Astrocyte of the cerebellum (primary cell): ENCODE measurements around the gene GABRA5.

Experiments
- DNase-seq: peaks from one replicate; pipeline ENCODE4 v3.0.0-alpha.2; 2011; ENCODE audit warnings: low read depth
- H3K4me3 ChIP-seq: 2 replicates; pipeline ENCODE4 v1.5.1; 2011; ENCODE audit warnings: mild to moderate bottlenecking, low read depth, low read length, moderate library complexity
- CTCF ChIP-seq: IDR thresholded peaks from 2 replicates; pipeline ENCODE4 v1.5.1; 2012; ENCODE audit warnings: low read length, low read depth, moderate library complexity, mild to moderate bottlenecking; ENCODE audit errors: missing control alignments
- in situ Hi-C: cut with HindIII; loops from 2 replicates; pipeline ENCODE4 v1.10.0; 2017; ENCODE audit warnings: low sequenced_read_pairs

GABRA5 gene

GRCh38 chr15:26867200-26868007, 542 bp downstream of the GABRA5 start:
- H3K4me3 ChIP-seq, result peak overlapping the region; percentile 35
- no peak for TF ChIP-seq CTCF
- in situ Hi-C loops, result no loop called here
- DNase-seq, result no peak

GRCh38 chr15:26868029-26868685, 1.3 kb downstream of the GABRA5 start:
- in situ Hi-C loops, result no loop called here
- DNase-seq, result no peak
- TF ChIP-seq CTCF, result no peak
- H3K4me3 ChIP-seq, result peak overlapping the region; percentile 35

GRCh38 chr15:26869628-26870027, 2.8 kb downstream of the GABRA5 start:
- in situ Hi-C loops, result no loop called here
- TF ChIP-seq CTCF, result no peak
- H3K4me3 ChIP-seq, result no peak overlapping the region
- DNase-seq, result no peak

- no peak overlapping the region for H3K4me3 ChIP-seq
- no peak for DNase-seq
- in situ Hi-C loops, result no loop called here
- TF ChIP-seq CTCF, result no peak
Observed at GRCh38 chr15:26870346-26870745, 3.5 kb downstream of the GABRA5 start.

GRCh38 chr15:26872206-26872605, 5.3 kb downstream of the GABRA5 start:
- in situ Hi-C loops, result no loop called here
- no peak overlapping the region for H3K4me3 ChIP-seq
- TF ChIP-seq CTCF, result no peak
- no peak for DNase-seq

- peak; percentile 34 for DNase-seq
- TF ChIP-seq CTCF, result no peak
- no peak overlapping the region for H3K4me3 ChIP-seq
- in situ Hi-C loops, result no loop called here
Observed at GRCh38 chr15:26873846-26874245, 7.0 kb downstream of the GABRA5 start.
